SU-DHL-6 (cell line): ENCODE measurements around the gene GPR161.

ENCODE experiments used
- H2AFZ ChIP-seq: fragments of 200-600 bp; sonication (generic); 2 replicates; pipeline ENCODE4 v1.6.1; 2014; ENCODE audit warnings: low read depth, mild to moderate bottlenecking, moderate library complexity, mixed read lengths, antibody characterized with exemption, low read length; ENCODE audit not compliant: severe bottlenecking
- H3F3A ChIP-seq: fragments of 200-600 bp; shearing (Covaris generic); 2 replicates; pipeline ENCODE4 v1.6.0; 2016; ENCODE audit warnings: antibody characterized with exemption, mild to moderate bottlenecking; ENCODE audit not compliant: insufficient read depth
- H3K27ac ChIP-seq: fragments of 200-600 bp; sonication (generic); 2 replicates; pipeline ENCODE4 v1.5.1; 2016; ENCODE audit warnings: low read depth, mild to moderate bottlenecking, low read length, moderate library complexity, mixed read lengths
- H3K27me3 ChIP-seq: fragments of 200-600 bp; sonication (generic), shearing (Covaris generic); 2 replicates; pipeline ENCODE4 v1.6.0; 2014; ENCODE audit warnings: mild to moderate bottlenecking, low read length
- H3K36me3 ChIP-seq: fragments of 200-600 bp; sonication (generic); 2 replicates; pipeline ENCODE4 v1.6.1; 2014; ENCODE audit warnings: mild to moderate bottlenecking, low read length, mixed read lengths
- H3K4me2 ChIP-seq: fragments of 300-600, 200-600 bp; shearing (Covaris generic), sonication (generic); 2 replicates; pipeline ENCODE4 v1.6.0; 2014; ENCODE audit warnings: low read length, low read depth, mild to moderate bottlenecking; ENCODE audit not compliant: poor library complexity, severe bottlenecking
- H3K4me3 ChIP-seq: fragments of 200-600 bp; sonication (generic); 2 replicates; pipeline ENCODE4 v1.5.1; 2014; ENCODE audit warnings: antibody characterized with exemption, low read length, mild to moderate bottlenecking, mixed read lengths; ENCODE audit not compliant: insufficient read depth, poor library complexity, severe bottlenecking
- H3K79me2 ChIP-seq: fragments of 200-600 bp; sonication (generic); 2 replicates; pipeline ENCODE4 v1.6.1; 2014; ENCODE audit warnings: mild to moderate bottlenecking, low read length, moderate library complexity; ENCODE audit not compliant: insufficient read depth
- H3K9ac ChIP-seq: fragments of 200-600 bp; sonication (generic); 2 replicates; pipeline ENCODE4 v1.7.0; 2014; ENCODE audit warnings: mild to moderate bottlenecking, low read length
- H3K9me2 ChIP-seq: fragments of 200-600 bp; sonication (generic); replicated peaks from 2 replicates; pipeline ENCODE4 v1.6.1; 2014; ENCODE audit warnings: low read length; ENCODE audit not compliant: insufficient read depth
- H3K9me3 ChIP-seq: fragments of 200-600 bp; sonication (generic); 2 replicates; pipeline ENCODE4 v1.6.1; 2014; ENCODE audit warnings: low read length, mixed read lengths; ENCODE audit not compliant: insufficient read depth
- H4K20me1 ChIP-seq: fragments of 200-600 bp; sonication (generic); 2 replicates; pipeline ENCODE4 v1.6.1; 2014; ENCODE audit warnings: low read depth, mild to moderate bottlenecking, antibody characterized with exemption, low read length, moderate library complexity, mixed read lengths
- CTCF ChIP-seq: fragments of 200-600 bp; sonication (generic); IDR thresholded peaks from one replicate; pipeline ENCODE4 v1.5.1; 2017; ENCODE audit warnings: antibody characterized with exemption, mild to moderate bottlenecking, low read length, moderate library complexity; ENCODE audit not compliant: insufficient read depth, poor library complexity, severe bottlenecking
- EZH2phosphoT487 ChIP-seq: fragments of 200-600 bp; sonication (generic), shearing (Covaris generic); conservative IDR thresholded peaks from 2 replicates; pipeline ENCODE4 v1.6.1; 2018; ENCODE audit warnings: mild to moderate bottlenecking, antibody characterized with exemption, low read length, moderate library complexity, mixed read lengths

Gene GPR161

DNA sequence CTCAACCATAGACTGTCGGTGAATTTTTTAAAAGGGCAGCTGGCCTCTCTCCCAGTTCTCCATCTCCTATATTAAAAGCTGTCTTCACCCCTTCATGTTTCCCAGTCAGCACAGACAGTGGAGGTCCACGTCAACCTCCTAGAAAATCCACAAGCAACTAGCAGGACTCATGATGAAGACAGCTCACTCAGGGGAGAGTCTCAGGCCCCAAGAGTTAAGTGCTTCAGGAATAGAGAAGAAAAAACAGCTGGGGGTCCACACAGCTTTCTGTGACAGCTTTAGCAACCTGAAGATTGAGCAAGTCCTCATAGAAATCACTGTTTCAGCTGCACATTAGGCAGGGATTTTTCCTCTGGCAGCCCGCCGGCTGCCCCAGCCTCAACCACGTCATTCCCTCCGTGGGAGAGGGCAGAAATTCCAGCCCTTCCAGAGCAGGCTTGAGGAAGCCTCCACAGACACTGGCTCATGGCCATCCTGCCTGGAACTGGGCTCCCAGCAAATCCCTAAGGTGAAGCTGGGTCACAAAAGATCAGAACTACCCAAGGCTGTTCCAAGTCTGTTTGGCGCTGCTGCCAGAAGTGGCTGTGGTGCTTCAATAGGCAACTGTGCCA, 15.2 kb downstream of the GPR161 start:
- Histone ChIP-seq H3K9me2 (no peaks in the 10 kb centered on the region), H3K27me3 (no peaks in the 10 kb centered on the region), H3F3A (no peaks in the 10 kb centered on the region), H3K36me3 (no peaks in the 10 kb centered on the region), H2AFZ (no peak overlapping the region), H3K9me3 (peaks cover 3% of the 10 kb centered on the region; the same call in 1 of the 2 replicates), H3K9ac (no peak overlapping the region), H4K20me1 (no peaks in the 10 kb centered on the region), H3K27ac (no peak overlapping the region), H3K79me2 (no peaks in the 10 kb centered on the region), H3K4me2 (no peak overlapping the region), H3K4me3 (no peak overlapping the region)
- TF ChIP-seq EZH2phosphoT487 (no peak), CTCF (no peak)

GRCh38 chr1:168119750-168120149, 17.0 kb downstream of the GPR161 start:
- H3F3A ChIP-seq: no peaks in the 10 kb centered on the region
- TF ChIP-seq EZH2phosphoT487: no peak
- TF ChIP-seq CTCF: no peak
- H4K20me1 ChIP-seq: no peaks in the 10 kb centered on the region
- H3K4me2 ChIP-seq: no peak overlapping the region
- H3K27ac ChIP-seq: no peak overlapping the region
- no peak overlapping the region for H3K9ac ChIP-seq
- no peak overlapping the region for H2AFZ ChIP-seq
- no peaks in the 10 kb centered on the region for H3K36me3 ChIP-seq
- no peak overlapping the region for H3K4me3 ChIP-seq
- H3K79me2 ChIP-seq: no peaks in the 10 kb centered on the region
- peaks cover 3% of the 10 kb centered on the region; the same call in 1 of the 2 replicates for H3K9me3 ChIP-seq
- H3K9me2 ChIP-seq: no peaks in the 10 kb centered on the region
- H3K27me3 ChIP-seq: no peaks in the 10 kb centered on the region

GRCh38 chr1:168116327-168116799, 20.4 kb downstream of the GPR161 start:
- no peaks in the 10 kb centered on the region for H4K20me1 ChIP-seq
- H3K4me3 ChIP-seq: no peak overlapping the region
- no peak overlapping the region for H3K9ac ChIP-seq
- no peaks in the 10 kb centered on the region for H3K9me2 ChIP-seq
- no peak overlapping the region for H3K4me2 ChIP-seq
- H2AFZ ChIP-seq: no peak overlapping the region
- no peaks in the 10 kb centered on the region for H3K79me2 ChIP-seq
- peaks cover 3% of the 10 kb centered on the region; the same call in 1 of the 2 replicates for H3K9me3 ChIP-seq
- H3K27ac ChIP-seq: no peak overlapping the region
- TF ChIP-seq EZH2phosphoT487 (no peak), CTCF (no peak)
- no peaks in the 10 kb centered on the region for H3F3A ChIP-seq
- no peaks in the 10 kb centered on the region for H3K36me3 ChIP-seq
- no peaks in the 10 kb centered on the region for H3K27me3 ChIP-seq
